ENCODE data around the gene WEE1.

The WEE1 gene

GRCh38 chr11:9573052-9573774 lies at the start of gene WEE1:
WEE1 (plus strand) TSS chr11:9573670; CDS start chr11:9573934, 264 bp downstream.
- peak within 1 kb of the TSS; percentile 83 for H3K4me3 ChIP-seq (ENCODE audit: low read depth, low read length)
- TF ChIP-seq CTCF (IDR thresholded peaks at IDR 0.05; ENCODE audit: low read depth, low read length) = no peak

DNA sequence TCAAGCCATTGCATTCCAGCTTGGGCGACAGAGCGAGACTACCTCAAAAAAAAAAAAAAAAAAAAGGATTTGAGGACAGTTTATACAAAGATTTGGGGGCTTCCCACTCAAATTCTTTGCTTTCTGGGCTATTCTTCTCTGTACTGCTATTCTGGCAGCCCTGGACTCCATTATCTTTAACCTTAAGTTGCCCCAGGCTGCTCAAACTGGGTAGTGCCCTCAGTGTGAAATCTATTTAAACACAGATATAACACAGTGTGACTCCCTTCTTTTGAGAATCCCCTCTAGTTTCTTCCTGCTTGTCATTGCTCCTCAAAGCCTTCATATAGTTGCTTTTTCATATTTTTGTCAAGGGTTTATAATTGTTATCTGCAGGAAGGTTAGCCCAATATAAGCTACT lies 49.5 kb upstream of the WEE1 start:
- TF ChIP-seq CTCF (IDR thresholded peaks at IDR 0.05; ENCODE audit: low read depth, low read length) = no peak
- H3K4me3 ChIP-seq (ENCODE audit: low read depth, low read length) = no peak overlapping the region

- TF ChIP-seq CTCF (IDR thresholded peaks at IDR 0.05; ENCODE audit: low read depth, low read length) = no peak
- H3K4me3 ChIP-seq (ENCODE audit: low read depth, low read length) = no peak overlapping the region
These were observed 48.4 kb upstream of the WEE1 start for GRCh38 chr11:9525116-9525515.

DNA sequence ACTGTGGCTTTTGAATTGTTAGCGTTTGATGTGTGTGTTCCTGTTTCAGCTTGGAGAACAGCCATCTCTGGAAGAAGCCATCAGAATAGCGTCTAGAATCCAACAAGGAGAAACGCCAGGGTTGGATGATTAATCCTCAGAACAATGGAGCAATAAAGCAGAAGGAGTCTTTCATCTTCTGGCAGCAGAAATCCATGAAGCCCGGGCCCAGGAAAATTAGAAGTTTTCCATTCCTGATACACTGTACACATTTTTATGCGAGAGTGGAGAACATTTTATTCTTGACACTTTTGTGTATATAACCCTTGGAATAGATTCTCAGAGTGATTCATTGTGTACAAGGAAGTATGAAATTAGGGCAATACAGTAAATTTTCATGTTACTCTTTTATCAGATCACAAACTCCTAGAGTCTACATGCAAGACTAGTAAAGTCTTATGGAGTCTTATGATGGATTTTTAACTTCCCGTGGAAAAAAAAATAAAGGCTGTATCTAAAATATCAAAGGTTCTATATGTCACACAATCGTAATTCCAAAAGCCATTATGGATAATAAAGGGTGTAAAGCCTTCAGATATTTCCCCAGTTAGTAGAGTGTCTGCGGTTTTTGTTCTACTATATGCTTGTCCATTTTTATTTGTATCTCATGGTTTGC lies 45.9 kb upstream of the WEE1 start:
- H3K4me3 ChIP-seq (ENCODE audit: low read depth, low read length) = no peak overlapping the region
- TF ChIP-seq CTCF (IDR thresholded peaks at IDR 0.05; ENCODE audit: low read depth, low read length) = no peak

DNA sequence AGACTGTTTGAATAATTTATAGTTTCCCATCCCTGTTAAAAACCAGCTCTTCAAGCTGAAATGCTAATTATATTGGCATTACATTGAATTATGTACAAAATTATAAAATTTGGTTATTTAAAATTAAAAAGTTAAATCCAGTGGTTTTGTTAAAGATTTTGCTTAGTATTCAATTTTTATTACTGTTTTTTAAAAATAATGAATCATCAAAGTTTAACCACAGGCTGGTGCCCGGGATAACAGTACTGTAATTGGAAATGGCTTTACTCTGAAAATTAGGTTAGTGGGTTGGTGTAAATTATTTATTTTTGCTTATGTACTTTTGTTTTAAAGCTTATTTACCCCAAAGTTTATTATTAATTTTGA lies 45.4 kb upstream of the WEE1 start:
- no peak overlapping the region for H3K4me3 ChIP-seq (ENCODE audit: low read depth, low read length)
- no peak for TF ChIP-seq CTCF (IDR thresholded peaks at IDR 0.05; ENCODE audit: low read depth, low read length)

DNA sequence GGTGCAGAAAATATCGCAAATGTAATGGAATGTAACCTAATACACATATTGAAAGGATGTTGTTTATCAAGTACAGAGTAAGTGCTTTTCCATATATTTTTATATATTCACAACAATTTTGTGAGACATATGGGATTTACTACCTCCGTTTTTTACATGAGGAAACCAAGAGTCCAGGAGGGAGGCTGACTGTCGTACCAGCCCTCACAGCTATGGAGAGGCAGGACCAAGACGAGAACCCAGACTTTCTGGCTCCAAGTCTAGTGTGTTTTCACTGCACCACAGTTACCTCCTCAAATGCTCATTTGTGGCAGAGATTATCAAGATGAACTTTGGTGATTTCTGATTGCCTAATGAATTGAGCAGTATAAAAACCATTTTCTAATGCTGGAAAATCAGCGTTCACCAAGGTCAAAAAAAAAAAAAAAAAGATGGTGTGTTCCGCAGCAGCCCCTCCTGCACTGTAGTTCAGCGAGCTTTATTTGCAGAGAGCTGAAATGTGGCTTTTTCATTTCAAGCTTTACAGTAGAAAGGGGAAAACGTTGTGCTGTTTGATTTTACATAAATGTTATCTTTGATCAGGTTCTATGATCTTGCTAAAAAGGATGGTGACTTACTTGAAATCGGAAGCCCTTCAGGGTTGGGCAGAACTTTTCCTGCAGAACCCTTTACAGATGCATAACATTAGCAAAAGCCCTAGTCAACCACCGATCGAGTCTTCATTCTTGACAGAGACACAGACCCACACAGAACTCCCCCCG lies 44.7 kb upstream of the WEE1 start:
- TF ChIP-seq CTCF (IDR thresholded peaks at IDR 0.05; ENCODE audit: low read depth, low read length) = no peak
- H3K4me3 ChIP-seq (ENCODE audit: low read depth, low read length) = no peak overlapping the region

DNA sequence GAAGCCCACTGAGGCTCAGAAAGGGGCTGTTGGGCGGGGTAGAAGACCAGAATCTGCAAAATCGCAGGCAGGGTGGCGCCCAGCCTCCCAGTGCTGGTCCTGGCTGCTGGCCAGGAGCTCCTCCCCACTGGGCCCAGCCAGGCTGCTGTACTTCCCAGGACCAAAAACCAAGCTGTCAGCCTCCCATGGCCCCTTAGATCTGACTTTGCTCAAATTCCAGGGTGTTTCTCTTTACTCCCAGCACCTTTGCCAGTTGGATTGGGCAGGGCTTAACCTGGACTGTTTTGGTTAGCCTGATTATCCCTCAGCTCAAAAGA lies 44.2 kb upstream of the WEE1 start:
- H3K4me3 ChIP-seq (ENCODE audit: low read depth, low read length) = no peak overlapping the region
- TF ChIP-seq CTCF (IDR thresholded peaks at IDR 0.05; ENCODE audit: low read depth, low read length) = no peak
